CD4-positive, alpha-beta memory T cell (primary cell): ENCODE data around the gene STAU1. TPM values are rescaled to one million over a fixed set of nuclear protein-coding genes. Genes with fewer than 3 reads are reported as not detected.

ENCODE experiments used
- CTCF ChIA-PET: fragments of 350-600 bp; sonication (Branson Sonifier 250); formaldehyde crosslinking; loops from one replicate; lab custom pipeline; 2021; ENCODE audit warnings: inconsistent platforms; ENCODE audit not compliant: partially characterized antibody; lab: Charles Lee
- POLR2A ChIA-PET: fragments of 350-600 bp; sonication (Branson Sonifier 250); formaldehyde crosslinking; loops from one replicate; lab custom pipeline; 2021; ENCODE audit not compliant: partially characterized antibody; lab: Charles Lee
- DNase-seq, 5 donors: peaks; one replicate each; pipeline versions ENCODE4 v3.0.0 to v3.0.0-alpha.2; 2020 to 2022; ENCODE audit warnings: mixed read lengths in 1 of 5
- H3K27ac ChIP-seq: one replicate; pipeline ENCODE4 v1.7.0; 2013; ENCODE audit warnings: low read depth, low read length
- H3K27me3 ChIP-seq: 2 replicates; pipeline ENCODE4 v1.7.0; 2013; ENCODE audit warnings: mild to moderate bottlenecking, low read length, moderate library complexity; ENCODE audit not compliant: insufficient read depth
- H3K36me3 ChIP-seq: 2 replicates; pipeline ENCODE4 v1.7.0; 2013; ENCODE audit warnings: mild to moderate bottlenecking, low read length, moderate library complexity; ENCODE audit not compliant: insufficient read depth
- H3K4me1 ChIP-seq: 2 replicates; pipeline ENCODE4 v1.7.0; 2013; ENCODE audit warnings: mild to moderate bottlenecking, low read length, moderate library complexity; ENCODE audit not compliant: insufficient read depth
- H3K4me3 ChIP-seq, 2 donors: one replicate each; pipeline ENCODE4 v1.7.0; 2013; ENCODE audit warnings: low read length in 2 of 2, mild to moderate bottlenecking in 1 of 2
- H3K9me3 ChIP-seq, 2 donors: one replicate each; pipeline ENCODE4 v1.7.0; 2013; ENCODE audit warnings: low read length in 2 of 2, control low read depth in 1 of 2; ENCODE audit not compliant: control insufficient read depth in 1 of 2
- H3K27ac Mint-ChIP-seq, 7 donors: one replicate each; pipeline ENCODE4 v1.8.0; 2020 to 2021; ENCODE audit warnings: mixed read lengths in 7 of 7, mild to moderate bottlenecking in 6 of 7, inconsistent platforms in 3 of 7, moderate library complexity in 3 of 7
- H3K27me3 Mint-ChIP-seq, 2 donors: one replicate each; pipeline ENCODE4 v1.8.0; 2020 to 2021; ENCODE audit warnings: mixed read lengths in 2 of 2
- H3K36me3 Mint-ChIP-seq, 2 donors: one replicate each; pipeline ENCODE4 v1.8.0; 2020 to 2021; ENCODE audit warnings: mixed read lengths in 2 of 2, inconsistent platforms in 1 of 2, mild to moderate bottlenecking in 1 of 2
- H3K4me1 Mint-ChIP-seq, 4 donors: one replicate each; pipeline ENCODE4 v1.8.0; 2020 to 2021; ENCODE audit warnings: mixed read lengths in 4 of 4, mild to moderate bottlenecking in 1 of 4
- H3K4me3 Mint-ChIP-seq, 8 donors: one replicate each; pipeline ENCODE4 v1.8.0; 2020 to 2021; ENCODE audit warnings: mixed read lengths in 8 of 8, mild to moderate bottlenecking in 7 of 8, moderate library complexity in 6 of 8, inconsistent platforms in 3 of 8
- H3K9me3 Mint-ChIP-seq, 8 donors: one replicate each; pipeline ENCODE4 v1.8.0; 2020 to 2021; ENCODE audit warnings: mixed read lengths in 8 of 8, mild to moderate bottlenecking in 5 of 8, inconsistent platforms in 3 of 8, moderate library complexity in 1 of 8
- intact Hi-C: fragments of 100-400 bp; cut with micrococcal nuclease; formaldehyde crosslinking; loops from one replicate; pipeline ENCODE4 v1.15.1; 2023
- polyA plus RNA-seq, 2 donors: library from polyadenylated mRNA; unstranded; fragments of 300-500 nt; fragmentation: Illumina TruSeq; gene quantifications; one replicate each; pipeline ENCODE4 v1.2.3, GENCODE V29; 2021
- total RNA-seq, 2 experiments: library from RNA; stranded (reverse); gene quantifications; one replicate each; pipeline ENCODE4 v1.2.3, GENCODE V29; 2021

The STAU1 gene
- total RNA-seq (10 to 100 TPM; 49.4 to 49.9 TPM), polyA plus RNA-seq (10 to 100 TPM; 23.2 to 48.7 TPM)

- peak within 1 kb of the TSS; percentile 87 to 96 (median 92) for H3K4me3 Mint-ChIP-seq
- peak within 1 kb of the TSS; percentile 75 for H3K27ac ChIP-seq
- H3K27me3 ChIP-seq = no peaks in the 10 kb centered on the region
- no peaks in the 10 kb centered on the region for H3K9me3 ChIP-seq
- peaks cover 27 to 46% (median 34%) of the 10 kb centered on the region in 4 donors for H3K4me1 Mint-ChIP-seq
- peaks cover 0 to 21% of the 10 kb centered on the region in 2 donors for H3K36me3 Mint-ChIP-seq
- H3K9me3 Mint-ChIP-seq = no peaks in the 10 kb centered on the region
- H3K4me1 ChIP-seq = peaks cover 37% of the 10 kb centered on the region
- peak within 1 kb of the TSS; percentile 49 to 82 for H3K4me3 ChIP-seq
- intact Hi-C loops = loop anchor here (1.0 to 5.0 kb wide), 5 partner anchors 31 to 142 kb away; partner anchors contain the start of genes CSE1L, DDX27 and ZNFX1
- H3K27me3 Mint-ChIP-seq = peaks cover 0 to 2% of the 10 kb centered on the region in 2 donors
- H3K36me3 ChIP-seq = no peaks in the 10 kb centered on the region
- H3K27ac Mint-ChIP-seq = peak within 1 kb of the TSS; percentile 84 to 97 (median 94)
- ChIA-PET CTCF (interaction anchor here (1.0 to 4.5 kb wide), 5 partner anchors 27 to 55 kb away, joined by 3 to 32 read pairs (median 23); partner anchors contain the start of gene DDX27), POLR2A (interaction anchor here (1.0 to 3.5 kb wide), 11 partner anchors 12 to 91 kb away, joined by 3 to 22 read pairs (median 7); partner anchors contain the start of genes DDX27 and ZNFX1)
- DNase-seq = peak; percentile 91 to 94 (median 92)
These were observed at the start of gene STAU1 for GRCh38 chr20:49187851-49188641. Gene STAU1 (minus strand): TSS chr20:49188334. CDS start chr20:49166201, 22,133 bp downstream.

GRCh38 chr20:49237531-49237930 is 49.4 kb upstream of the STAU1 start:
- Mint-ChIP-seq H3K36me3 (peaks cover 64 to 78% of the 10 kb centered on the region in 2 donors), H3K4me1 (peaks cover 0 to 10% (median 1%) of the 10 kb centered on the region in 4 donors), H3K27ac (peak overlapping the region in 4 of 7 donors; percentile 2 to 74 (median 54)), H3K9me3 (peaks cover 0 to 5% (median 0%) of the 10 kb centered on the region in 8 donors), H3K4me3 (no peak overlapping the region), H3K27me3 (no peaks in the 10 kb centered on the region)
- Histone ChIP-seq H3K4me1 (no peaks in the 10 kb centered on the region), H3K36me3 (peaks cover 86% of the 10 kb centered on the region), H3K27ac (no peak overlapping the region), H3K9me3 (no peaks in the 10 kb centered on the region), H3K4me3 (no peak overlapping the region), H3K27me3 (no peaks in the 10 kb centered on the region)
- intact Hi-C loops = no loop called here
- DNase-seq = no peak
- CTCF ChIA-PET = interaction anchor here (0.6 to 1.0 kb wide), 3 partner anchors 9 to 105 kb away, joined by 3 read pairs; no protein-coding TSS in a partner anchor
- POLR2A ChIA-PET = no interaction called here

GRCh38 chr20:49236301-49236700 is 48.2 kb upstream of the STAU1 start:
- peaks cover 0 to 10% (median 1%) of the 10 kb centered on the region in 4 donors for H3K4me1 Mint-ChIP-seq
- peak overlapping the region in 1 of 8 donors; percentile 23 for H3K4me3 Mint-ChIP-seq
- peaks cover 0 to 5% (median 0%) of the 10 kb centered on the region in 8 donors for H3K9me3 Mint-ChIP-seq
- Histone ChIP-seq H3K27me3 (no peaks in the 10 kb centered on the region), H3K27ac (no peak overlapping the region), H3K4me1 (no peaks in the 10 kb centered on the region), H3K4me3 (no peak overlapping the region), H3K36me3 (peaks cover 78% of the 10 kb centered on the region), H3K9me3 (no peaks in the 10 kb centered on the region)
- DNase-seq = no peak
- ChIA-PET POLR2A (no interaction called here), CTCF (interaction anchor here (1.9 kb wide), 1 partner anchor 19 kb away, joined by 4 read pairs; no protein-coding TSS in a partner anchor)
- peaks cover 63 to 78% of the 10 kb centered on the region in 2 donors for H3K36me3 Mint-ChIP-seq
- H3K27me3 Mint-ChIP-seq = no peaks in the 10 kb centered on the region
- intact Hi-C loops = no loop called here
- H3K27ac Mint-ChIP-seq = peak overlapping the region in 3 of 7 donors; percentile 17 to 61 (median 51)

- Histone ChIP-seq H3K4me3 (no peak overlapping the region), H3K27me3 (no peaks in the 10 kb centered on the region), H3K4me1 (no peaks in the 10 kb centered on the region), H3K36me3 (peaks cover 85% of the 10 kb centered on the region), H3K27ac (no peak overlapping the region), H3K9me3 (no peaks in the 10 kb centered on the region)
- ChIA-PET POLR2A (no interaction called here), CTCF (interaction anchor here (1.3 to 1.9 kb wide), 2 partner anchors 11 to 18 kb away, joined by 3 to 4 read pairs; no protein-coding TSS in a partner anchor)
- intact Hi-C loops = no loop called here
- Mint-ChIP-seq H3K36me3 (peaks cover 64 to 81% of the 10 kb centered on the region in 2 donors), H3K4me3 (no peak overlapping the region), H3K4me1 (peaks cover 0 to 10% (median 4%) of the 10 kb centered on the region in 4 donors), H3K27me3 (no peaks in the 10 kb centered on the region), H3K27ac (peak overlapping the region in 3 of 7 donors; percentile 36 to 87 (median 64)), H3K9me3 (peaks cover 0 to 5% (median 0%) of the 10 kb centered on the region in 8 donors)
- DNase-seq = no peak
These were observed 46.7 kb upstream of the STAU1 start for GRCh38 chr20:49234831-49235230.

GRCh38 chr20:49233226-49233625 is 45.1 kb upstream of the STAU1 start:
- Histone ChIP-seq H3K36me3 (peaks cover 78% of the 10 kb centered on the region), H3K27me3 (no peaks in the 10 kb centered on the region), H3K4me3 (no peak overlapping the region), H3K9me3 (no peaks in the 10 kb centered on the region), H3K4me1 (no peaks in the 10 kb centered on the region), H3K27ac (no peak overlapping the region)
- peak overlapping the region in 1 of 7 donors; percentile 29 for H3K27ac Mint-ChIP-seq
- intact Hi-C loops = no loop called here
- H3K27me3 Mint-ChIP-seq = no peaks in the 10 kb centered on the region
- H3K4me1 Mint-ChIP-seq = peaks cover 0 to 10% (median 5%) of the 10 kb centered on the region in 4 donors
- CTCF ChIA-PET = no interaction called here
- H3K4me3 Mint-ChIP-seq = no peak overlapping the region
- DNase-seq = no peak
- POLR2A ChIA-PET = interaction anchor here (1.3 kb wide), 1 partner anchor 14 kb away, joined by 3 read pairs; no protein-coding TSS in a partner anchor
- H3K36me3 Mint-ChIP-seq = peaks cover 65 to 81% of the 10 kb centered on the region in 2 donors
- peaks cover 0 to 5% (median 0%) of the 10 kb centered on the region in 8 donors for H3K9me3 Mint-ChIP-seq

- peaks cover 59 to 81% of the 10 kb centered on the region in 2 donors for H3K36me3 Mint-ChIP-seq
These were observed 43.3 kb upstream of the STAU1 start for GRCh38 chr20:49231471-49231870.

More at GRCh38 chr20:49231471-49231870, 43.3 kb upstream of the STAU1 start:
- Histone ChIP-seq H3K27me3 (no peaks in the 10 kb centered on the region), H3K27ac (no peak overlapping the region), H3K36me3 (peaks cover 70% of the 10 kb centered on the region), H3K9me3 (no peaks in the 10 kb centered on the region), H3K4me1 (no peaks in the 10 kb centered on the region), H3K4me3 (no peak overlapping the region)
- Mint-ChIP-seq H3K4me3 (no peak overlapping the region), H3K27me3 (no peaks in the 10 kb centered on the region), H3K9me3 (peaks cover 0 to 3% (median 0%) of the 10 kb centered on the region in 8 donors), H3K4me1 (peaks cover 0 to 6% (median 3%) of the 10 kb centered on the region in 4 donors), H3K27ac (peak overlapping the region in 2 of 7 donors; percentile 30 to 42)
- no peak for DNase-seq
- POLR2A ChIA-PET = interaction anchor here (1.4 kb wide), 1 partner anchor 11 kb away, joined by 4 read pairs; no protein-coding TSS in a partner anchor
- CTCF ChIA-PET = interaction anchor here (0.9 to 1.2 kb wide), 3 partner anchors 12 to 99 kb away, joined by 3 read pairs; partner anchors contain the start of gene DDX27
- intact Hi-C loops = no loop called here
